Ovary (tissue), 9 donors: ENCODE measurements around the gene SHROOM3. TPM values are rescaled to one million over a fixed set of nuclear protein-coding genes. Genes with fewer than 3 reads are reported as not detected.

Experiments
- DNase-seq, 5 donors: peaks; one replicate each; pipeline ENCODE4 v3.0.0-alpha.2; 2019 to 2020
- H3K27ac ChIP-seq, 2 donors: fragments of 200-600 bp; one replicate each; pipeline versions ENCODE4 v1.5.1 to v1.8.0; 2019 to 2022
- H3K27me3 ChIP-seq: fragments of 200-600 bp; one replicate; pipeline ENCODE4 v1.8.0; 2022
- H3K36me3 ChIP-seq: fragments of 200-600 bp; sonication (generic); one replicate; pipeline ENCODE4 v1.5.1; 2019
- H3K4me1 ChIP-seq: one replicate; pipeline ENCODE4 v1.8.1; 2013; ENCODE audit warnings: mild to moderate bottlenecking, moderate library complexity; ENCODE audit not compliant: insufficient read depth
- H3K4me3 ChIP-seq: fragments of 200-600 bp; sonication (generic); one replicate; pipeline ENCODE4 v1.5.1; 2017
- H3K9me3 ChIP-seq, 2 donors: fragments of 200-600 bp in 1 of 2; sonication (generic) in 1 of 2; one replicate each; pipeline versions ENCODE4 v1.5.1 to v1.8.1; 2013 to 2019; ENCODE audit warnings: mild to moderate bottlenecking in 1 of 2, moderate library complexity in 1 of 2
- CTCF ChIP-seq, 3 donors: fragments of 450-650 bp in 2 of 3; fragments of 200-600 bp in 1 of 3; IDR thresholded peaks; one replicate each; pipeline versions ENCODE4 v1.5.1 to v1.8.0; 2016 to 2022; ENCODE audit warnings: antibody characterized with exemption in 3 of 3, mild to moderate bottlenecking in 1 of 3
- EP300 ChIP-seq: sonication (generic); formaldehyde crosslinking; IDR thresholded peaks from one replicate; pipeline ENCODE4 v1.6.1; 2017; ENCODE audit warnings: antibody characterized with exemption
- POLR2A ChIP-seq: fragments of 450-650 bp; IDR thresholded peaks from one replicate; pipeline ENCODE4 v1.6.1; 2017; ENCODE audit warnings: antibody characterized with exemption, mild to moderate bottlenecking, moderate library complexity
- WGBS, 3 donors: extraction: QIAGEN DNeasy Blood & Tissue Kit in 1 of 3; methylation state at CpG; one replicate each; pipeline versions ENCODE4 v1.1.5 to v1.1.7; 2013 to 2017; 5-methylcytosine and 5-hydroxymethylcytosine counted together
- intact Hi-C, 4 donors: fragments of 100-400 bp; cut with DNase I; formaldehyde crosslinking; loops; one replicate each; pipeline versions ENCODE4 v1.11.0 to v1.15.1; 2022 to 2023
- polyA plus RNA-seq, 2 donors: library from polyadenylated mRNA; stranded (reverse); fragments of 200-250 nt in 1 of 2; fragments of 350-450 nt in 1 of 2; fragmentation: Illumina TruSeq in 1 of 2; extraction: RNeasy Lipid Tissue Mini Kit (QIAGEN cat#74804) in 1 of 2; gene quantifications; one replicate each; pipeline ENCODE4 v1.2.3, GENCODE V29; 2013 to 2014
- total RNA-seq, 7 donors: library from RNA; depleted of rRNA in 2 of 7; stranded (reverse); fragments of >200 nt in 2 of 7; fragmentation: NEBNext Ultra II Directional in 3 of 7; extraction: Animal tissue kit (Norgen Biotek cat#: 25700) in 3 of 7; gene quantifications; one replicate each; pipeline versions ENCODE4 v1.1.0 to v1.2.4, GENCODE V29; 2016 to 2023
- donor health status: DM: no; HTN: no; CAD: no; lungs with moderate emphysema.
- donor health status: DM: no; HTN: no; CAD: no.
- donor health status: Bipolar disorder and iron deficiency.
- donor health status: DM: yes; HTN: yes; CAD: no.
- donor health status: DM: no; HTN: no; CAD: no.
- donor health status: DM: yes; HTN: yes; CAD: no.

The SHROOM3 gene
- total and polyA plus RNA-seq, 9 donors, result 0.80 to 70.1 (median 3.8) TPM

DNA sequence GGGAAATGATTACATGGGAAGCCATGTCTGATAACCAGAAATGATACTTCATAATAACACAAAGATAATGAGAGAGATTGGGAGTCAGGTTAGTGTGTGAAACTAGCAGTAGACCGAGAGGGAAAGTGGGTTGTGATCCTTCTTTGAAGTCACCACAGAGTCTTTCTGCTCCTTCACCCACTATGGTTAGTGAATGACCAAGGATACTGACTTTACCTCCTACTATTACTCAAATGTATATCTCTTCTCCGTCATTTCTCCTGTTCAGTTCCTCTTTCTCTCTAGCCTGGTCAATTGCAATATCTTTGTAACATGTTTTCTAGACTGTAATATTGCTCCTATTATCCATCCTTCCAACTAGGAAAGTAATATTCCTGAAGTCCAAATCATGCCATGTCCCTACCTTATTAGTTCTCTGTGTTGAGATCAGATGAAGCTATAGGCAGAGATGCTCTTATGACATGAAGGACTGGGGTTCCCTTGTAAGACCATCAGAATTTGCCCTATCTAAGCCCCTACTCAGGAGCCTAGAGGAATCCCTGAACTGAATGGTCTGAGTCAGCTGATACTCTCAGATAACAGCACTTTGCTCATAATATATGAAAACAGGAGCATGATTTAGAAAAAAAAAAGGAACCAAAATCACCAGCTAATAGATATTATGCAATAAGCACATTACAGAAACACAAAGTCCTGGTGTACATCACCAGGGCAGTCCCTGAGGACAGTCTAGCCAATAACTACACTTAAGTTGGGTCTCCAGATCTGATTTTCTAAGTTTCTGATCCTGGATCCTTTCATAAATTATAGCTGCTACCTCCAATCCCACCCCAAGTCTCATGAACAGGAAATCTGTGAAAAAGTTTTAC is 81.2 kb downstream of the SHROOM3 start:
- Histone ChIP-seq H3K4me3 (no peak overlapping the region), H3K27ac (no peak overlapping the region), H3K36me3 (no peaks in the 10 kb centered on the region), H3K27me3 (no peaks in the 10 kb centered on the region), H3K9me3 (no peaks in the 10 kb centered on the region), H3K4me1 (no peaks in the 10 kb centered on the region)
- 94 to 99% (median 97%) methylated on average over 2 of the region's 2 CpGs for WGBS, 3 donors
- intact Hi-C loops, result loop anchor here in 3 of 4 donors (10.0 kb wide), 4 partner anchors 89 to 689 kb away; no protein-coding TSS in a partner anchor
- DNase-seq, result no peak
- no peak for TF ChIP-seq CTCF (IDR thresholded peaks at IDR 0.05)

- no peak for TF ChIP-seq CTCF (IDR thresholded peaks at IDR 0.05)
- TF ChIP-seq POLR2A, result no peak
- no peak for TF ChIP-seq EP300
- Histone ChIP-seq H3K4me1 (no peaks in the 10 kb centered on the region), H3K36me3 (no peaks in the 10 kb centered on the region), H3K4me3 (no peak overlapping the region), H3K27ac (no peak overlapping the region), H3K27me3 (no peaks in the 10 kb centered on the region), H3K9me3 (no peaks in the 10 kb centered on the region)
- WGBS, 3 donors, result 20 to 55% (median 47%) methylated on average over 1 of the region's 1 CpG
- no peak for DNase-seq
- intact Hi-C loops, result loop anchor here in 3 of 4 donors (10.0 kb wide), 4 partner anchors 87 to 687 kb away; no protein-coding TSS in a partner anchor
Observed at GRCh38 chr4:76518241-76518640, 83.2 kb downstream of the SHROOM3 start.

GRCh38 chr4:76523593-76523992 is 88.6 kb downstream of the SHROOM3 start:
- no peak for TF ChIP-seq CTCF (IDR thresholded peaks at IDR 0.05)
- no peak for TF ChIP-seq POLR2A
- no peak for TF ChIP-seq EP300
- Histone ChIP-seq H3K4me1 (no peaks in the 10 kb centered on the region), H3K36me3 (no peaks in the 10 kb centered on the region), H3K27me3 (no peaks in the 10 kb centered on the region), H3K9me3 (no peaks in the 10 kb centered on the region), H3K27ac (no peak overlapping the region), H3K4me3 (no peak overlapping the region)
- DNase-seq, result no peak
- intact Hi-C loops, result no loop called here
- WGBS, 3 donors, result 82 to 89% (median 84%) methylated on average over 6 of the region's 6 CpGs

DNA sequence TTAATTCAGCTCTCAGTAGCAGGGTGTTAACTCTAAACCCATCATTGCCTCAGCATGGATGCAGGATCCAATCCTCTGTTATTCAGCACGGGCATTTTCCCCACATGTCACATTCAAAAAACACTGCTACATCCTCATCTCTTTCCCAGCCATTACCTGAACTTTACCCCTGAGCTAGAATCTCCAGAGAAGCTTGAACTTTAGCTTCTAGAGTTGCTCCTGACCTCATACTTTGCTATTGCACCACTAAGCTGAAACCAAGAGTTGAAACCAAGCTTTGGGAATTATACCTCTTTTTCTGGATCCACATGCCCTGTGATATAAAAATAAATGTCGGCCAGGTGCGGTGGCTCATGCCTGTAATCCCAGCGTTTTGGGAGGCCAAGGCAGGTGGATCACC is 90.7 kb downstream of the SHROOM3 start:
- 89 to 91% (median 90%) methylated on average over 4 of the region's 4 CpGs for WGBS, 3 donors
- Histone ChIP-seq H3K4me1 (no peaks in the 10 kb centered on the region), H3K36me3 (no peaks in the 10 kb centered on the region), H3K27me3 (no peaks in the 10 kb centered on the region), H3K4me3 (no peak overlapping the region), H3K9me3 (no peaks in the 10 kb centered on the region), H3K27ac (no peak overlapping the region)
- intact Hi-C loops, result no loop called here
- DNase-seq, result no peak
- no peak for TF ChIP-seq CTCF (IDR thresholded peaks at IDR 0.05)
- no peak for TF ChIP-seq EP300
- TF ChIP-seq POLR2A, result no peak
